ENCODE data around the gene TMEM235. TPM values are rescaled to one million over a fixed set of nuclear protein-coding genes. Genes with fewer than 3 reads are reported as not detected.

The TMEM235 gene
- polyA plus RNA-seq, 1 experiment: not detected

- ChIA-PET CTCF (interaction anchor here (1.3 to 2.0 kb wide), 2 partner anchors 8 to 10 kb away, joined by 5 to 12 read pairs; no protein-coding TSS in a partner anchor), POLR2A (no interaction called here)
- peaks cover 6% of the 10 kb centered on the region for H3K27me3 ChIP-seq (ENCODE audit: control insufficient read depth, insufficient read depth, low read length)
- TF ChIP-seq CTCF (IDR thresholded peaks at IDR 0.05; ENCODE audit: low read depth, low read length): no peak
- no peak overlapping the region for H3K27ac ChIP-seq (ENCODE audit: low read depth, low read length)
- peak; percentile 32 for DNase-seq (ENCODE audit: low read depth, low spot score)
- no peak overlapping the region for H3K4me3 ChIP-seq (ENCODE audit: low read depth, low read length)
- H3K9me3 ChIP-seq (ENCODE audit: control insufficient read depth, insufficient read depth, low read length): no peaks in the 10 kb centered on the region
Measured at GRCh38 chr17:78241277-78242023, 10.0 kb downstream of the TMEM235 start.

DNA sequence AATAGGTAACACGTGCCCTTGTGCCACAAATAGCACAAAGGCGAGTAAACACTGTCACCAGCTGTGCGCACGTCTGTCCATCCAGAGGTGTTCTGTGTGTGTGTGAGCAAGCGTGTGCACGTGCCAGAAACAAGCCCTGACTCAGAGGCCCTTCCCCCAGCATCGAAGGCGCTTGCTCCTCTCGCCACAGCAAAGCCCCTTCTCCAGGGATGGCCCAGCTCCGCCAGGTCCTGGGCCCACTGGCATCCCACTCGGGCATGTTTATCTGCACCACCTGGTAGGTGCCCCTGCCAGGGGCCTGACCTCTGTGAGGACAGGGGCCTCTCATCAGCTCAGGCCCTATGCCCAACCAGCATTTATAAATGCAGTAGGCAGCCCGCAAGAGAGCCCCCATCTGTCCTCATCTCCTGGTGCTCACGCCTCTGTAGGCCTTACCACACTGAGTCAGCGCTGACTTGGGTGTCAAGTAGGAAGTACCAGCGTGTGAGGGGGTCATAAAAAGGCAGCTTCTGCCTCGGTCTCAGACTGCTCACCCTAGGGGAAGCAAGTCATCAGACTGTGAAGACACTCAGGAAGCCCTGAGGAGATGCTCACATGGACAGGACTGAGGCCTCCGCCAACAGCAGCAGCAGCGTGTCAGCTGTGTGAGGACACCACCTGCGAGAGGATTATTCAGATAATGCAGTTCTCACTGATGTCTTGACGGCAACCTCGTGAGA lies 10.8 kb downstream of the TMEM235 start:
- no peak for DNase-seq (ENCODE audit: low read depth, low spot score)
- H3K27me3 ChIP-seq (ENCODE audit: control insufficient read depth, insufficient read depth, low read length): peaks cover 6% of the 10 kb centered on the region
- ChIA-PET POLR2A (no interaction called here), CTCF (interaction anchor here (0.5 to 2.0 kb wide), 3 partner anchors 7 to 56 kb away, joined by 4 to 12 read pairs (median 5); no protein-coding TSS in a partner anchor)
- no peaks in the 10 kb centered on the region for H3K9me3 ChIP-seq (ENCODE audit: control insufficient read depth, insufficient read depth, low read length)
- TF ChIP-seq CTCF (IDR thresholded peaks at IDR 0.05; ENCODE audit: low read depth, low read length): no peak
- H3K27ac ChIP-seq (ENCODE audit: low read depth, low read length): no peak overlapping the region
- no peak overlapping the region for H3K4me3 ChIP-seq (ENCODE audit: low read depth, low read length)

DNA sequence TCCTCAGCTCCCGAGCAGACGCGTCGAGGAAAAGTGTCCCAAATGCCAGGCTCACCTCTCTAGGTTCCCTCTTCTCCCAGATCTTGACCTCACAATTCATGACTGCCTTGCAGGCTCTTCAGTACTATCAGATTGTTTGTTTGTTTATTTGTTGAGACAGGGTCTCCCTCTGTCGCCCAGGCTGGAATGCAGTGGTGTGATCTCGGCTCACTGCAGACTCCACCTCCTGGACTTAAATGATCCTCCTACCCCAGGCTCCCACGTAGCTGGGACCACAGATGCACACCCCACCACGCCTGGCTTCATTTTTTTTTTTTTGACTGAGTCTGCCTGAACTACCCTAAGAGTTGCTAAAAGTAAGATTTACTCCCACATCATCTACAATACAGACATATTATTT lies 15.9 kb downstream of the TMEM235 start:
- CTCF ChIA-PET: interaction anchor here (1.2 kb wide), 1 partner anchor 135 kb away, joined by 3 read pairs; no protein-coding TSS in a partner anchor

DNA sequence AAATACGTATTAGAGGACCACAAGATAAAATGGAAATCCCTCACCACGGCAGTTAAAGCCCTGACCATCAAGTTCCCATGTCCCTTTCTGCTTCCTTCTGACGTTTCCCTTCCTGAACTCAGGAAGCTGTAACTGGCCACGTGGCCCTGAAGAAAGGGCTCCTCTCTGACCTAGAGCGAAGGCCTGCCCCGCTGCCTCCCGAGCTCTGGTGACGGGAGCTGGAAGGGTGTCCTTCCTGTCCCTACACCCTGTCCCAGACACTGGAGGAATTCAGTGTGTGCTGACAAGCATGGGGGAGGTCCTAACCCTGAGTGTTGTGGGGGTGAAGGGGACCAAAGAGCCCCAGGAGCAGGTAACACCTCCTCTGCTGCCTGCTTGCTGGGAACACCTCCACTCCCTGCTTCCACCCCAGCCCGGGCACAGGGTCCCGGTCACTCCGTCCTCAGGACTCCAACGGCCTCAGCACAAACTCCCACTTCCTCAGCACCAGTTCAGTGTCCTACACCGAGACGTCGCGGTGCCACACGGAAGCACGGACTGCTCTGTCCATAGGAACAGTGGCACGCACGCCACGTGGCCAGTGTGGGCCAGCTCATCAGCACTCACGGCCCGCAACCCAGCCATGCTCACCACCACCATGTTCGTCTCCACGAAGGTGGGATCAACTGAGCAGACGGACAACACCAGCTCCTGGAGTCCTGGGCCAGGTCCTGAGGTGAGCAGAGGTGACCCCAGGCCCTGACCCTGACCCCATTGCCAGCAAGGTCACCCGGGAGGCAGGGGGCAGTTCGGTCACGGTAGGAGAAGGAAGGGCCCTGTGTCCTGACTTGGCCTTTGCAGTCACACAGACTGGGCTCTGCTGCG lies 16.9 kb downstream of the TMEM235 start:
- H3K27ac ChIP-seq (ENCODE audit: low read depth, low read length): no peak overlapping the region
- TF ChIP-seq CTCF (IDR thresholded peaks at IDR 0.05; ENCODE audit: low read depth, low read length): no peak
- H3K27me3 ChIP-seq (ENCODE audit: control insufficient read depth, insufficient read depth, low read length): peaks cover 2% of the 10 kb centered on the region
- H3K9me3 ChIP-seq (ENCODE audit: control insufficient read depth, insufficient read depth, low read length): no peaks in the 10 kb centered on the region
- DNase-seq (ENCODE audit: low read depth, low spot score): no peak
- no peak overlapping the region for H3K4me3 ChIP-seq (ENCODE audit: low read depth, low read length)
- CTCF ChIA-PET: interaction anchor here (0.5 to 2.7 kb wide), 3 partner anchors 7 to 522 kb away, joined by 3 to 12 read pairs (median 6); no protein-coding TSS in a partner anchor
- POLR2A ChIA-PET: no interaction called here

More for the DNA sequence above, 15.9 kb downstream of the TMEM235 start:
- TF ChIP-seq CTCF (IDR thresholded peaks at IDR 0.05; ENCODE audit: low read depth, low read length): no peak
- Histone ChIP-seq H3K4me3 (ENCODE audit: low read depth, low read length) (no peak overlapping the region), H3K9me3 (ENCODE audit: control insufficient read depth, insufficient read depth, low read length) (no peaks in the 10 kb centered on the region), H3K27me3 (ENCODE audit: control insufficient read depth, insufficient read depth, low read length) (peaks cover 2% of the 10 kb centered on the region), H3K27ac (ENCODE audit: low read depth, low read length) (no peak overlapping the region)
- DNase-seq (ENCODE audit: low read depth, low spot score): no peak
- POLR2A ChIA-PET: no interaction called here

All from AG04450 (cell line).